HG03175 (cell line): ENCODE results near the gene CMTM3.
"Not testable (repeated sequence)": the region's sequence is repeated elsewhere in the genome, so short reads cannot be mapped to it uniquely, and the experiment has no call there.

Experiments
- ATAC-seq: cut with Tn5 transposase; IDR thresholded peaks from one replicate; pipeline ENCODE4 v1.9.1; 2021; ENCODE audit warnings: mild to moderate bottlenecking, moderate library complexity; ENCODE audit not compliant: unreplicated experiment

CMTM3 gene

DNA sequence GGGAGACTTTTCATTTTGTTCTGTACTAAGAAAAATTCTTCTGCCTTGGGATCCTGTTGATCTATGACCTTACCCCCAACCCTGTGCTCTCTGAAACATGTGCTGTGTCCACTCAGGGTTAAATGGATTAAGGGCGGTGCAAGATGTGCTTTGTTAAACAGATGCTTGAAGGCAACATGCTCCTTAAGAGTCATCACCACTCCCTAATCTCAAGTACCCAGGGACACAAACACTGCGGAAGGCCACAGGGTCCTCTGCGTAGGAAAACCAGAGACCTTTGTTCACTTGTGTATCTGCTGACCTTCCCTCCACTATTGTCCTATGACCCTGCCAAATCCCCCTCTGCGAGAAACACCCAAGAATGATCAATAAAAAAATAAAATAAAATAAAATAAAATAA is 27.1 kb downstream of the CMTM3 start:
- not testable (repeated sequence) for ATAC-seq

DNA sequence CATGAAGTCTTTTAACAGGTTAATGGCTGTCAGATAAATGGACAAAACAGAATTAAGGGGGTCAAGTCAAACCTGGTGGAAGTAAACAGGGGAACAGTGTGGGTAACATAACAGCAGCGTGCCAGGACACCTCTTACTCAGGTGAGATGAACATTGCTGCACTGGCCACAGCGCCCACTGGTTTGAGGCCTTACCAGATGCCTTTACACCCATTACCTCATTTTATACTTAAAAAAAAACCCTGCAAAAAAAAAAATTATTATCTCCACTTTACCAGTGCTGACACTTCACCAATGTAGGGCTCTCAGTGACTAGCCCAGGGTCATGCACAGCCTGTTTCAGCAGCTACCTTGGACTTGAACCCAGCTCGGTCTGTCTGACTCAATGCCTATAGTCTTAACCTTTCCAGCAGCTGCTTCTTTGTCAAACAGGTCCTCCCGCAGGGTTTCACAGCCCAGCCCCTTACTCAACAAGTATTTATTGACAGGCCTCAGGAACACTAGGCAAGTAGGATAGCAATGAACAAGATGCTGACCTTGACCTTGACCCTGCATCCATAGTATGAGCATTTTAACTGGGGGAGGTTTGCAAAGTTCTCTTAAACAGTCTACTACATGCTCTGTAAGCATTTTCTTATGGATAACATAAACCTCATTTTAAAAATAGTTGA is 30.2 kb downstream of the CMTM3 start:
- ATAC-seq: no peak

DNA sequence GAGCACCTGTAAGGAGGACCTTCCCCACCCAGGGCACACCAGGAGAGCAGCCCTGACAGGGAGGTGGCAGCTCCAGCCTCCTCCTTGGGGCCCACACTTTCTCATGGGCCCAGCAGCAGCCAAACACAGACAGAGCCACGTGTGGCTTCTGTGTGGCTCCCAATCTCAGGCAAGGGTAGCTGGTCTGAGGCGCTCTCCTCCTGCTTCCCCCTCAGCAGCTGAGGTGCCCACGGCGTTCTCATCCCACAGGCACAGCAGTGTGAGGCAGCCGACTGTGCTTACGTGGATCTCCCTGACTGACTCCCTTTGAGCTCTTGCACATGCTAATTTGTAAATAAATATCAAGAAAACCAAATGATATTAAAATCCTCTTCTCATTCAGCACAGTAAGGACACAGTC is 30.9 kb downstream of the CMTM3 start:
- no peak for ATAC-seq

DNA sequence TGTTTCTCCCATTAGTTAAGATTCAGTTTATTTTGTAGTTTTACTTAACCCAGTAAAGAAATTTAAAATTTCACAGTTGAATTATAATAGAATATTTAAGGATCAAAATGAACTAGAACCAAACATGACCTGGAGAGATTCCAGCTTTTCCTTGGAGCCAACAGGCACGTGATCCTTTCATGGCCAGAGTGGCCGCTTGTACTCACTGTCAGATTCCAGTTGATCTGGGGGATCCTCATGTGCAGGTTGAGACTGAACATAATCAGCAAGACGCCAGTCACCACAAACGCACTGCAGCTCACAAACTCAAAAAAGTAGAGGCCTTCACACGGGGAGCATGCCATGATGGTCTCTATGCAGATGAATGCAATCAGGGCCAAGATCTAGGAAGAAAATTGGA is 31.7 kb downstream of the CMTM3 start:
- no peak for ATAC-seq

DNA sequence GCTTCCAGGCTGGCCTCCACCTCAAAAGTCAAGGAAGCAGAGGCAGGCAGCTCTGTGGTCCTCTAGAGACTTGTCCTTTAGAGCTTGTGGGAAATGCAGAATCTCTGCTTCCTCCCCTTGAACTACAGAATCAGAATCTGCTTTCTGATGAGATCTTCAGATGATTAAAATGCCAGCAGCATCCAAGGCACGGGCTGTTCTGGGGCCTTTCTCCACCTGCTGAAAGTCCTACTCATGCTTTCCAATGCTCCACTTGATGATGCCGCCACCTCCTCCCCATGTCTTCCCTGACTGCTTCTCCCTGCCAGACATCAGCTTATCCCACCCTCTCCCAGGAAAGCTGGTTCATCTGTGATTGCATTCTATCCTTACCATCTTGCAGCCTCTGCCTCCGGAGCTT is 33.3 kb downstream of the CMTM3 start:
- ATAC-seq: no peak

DNA sequence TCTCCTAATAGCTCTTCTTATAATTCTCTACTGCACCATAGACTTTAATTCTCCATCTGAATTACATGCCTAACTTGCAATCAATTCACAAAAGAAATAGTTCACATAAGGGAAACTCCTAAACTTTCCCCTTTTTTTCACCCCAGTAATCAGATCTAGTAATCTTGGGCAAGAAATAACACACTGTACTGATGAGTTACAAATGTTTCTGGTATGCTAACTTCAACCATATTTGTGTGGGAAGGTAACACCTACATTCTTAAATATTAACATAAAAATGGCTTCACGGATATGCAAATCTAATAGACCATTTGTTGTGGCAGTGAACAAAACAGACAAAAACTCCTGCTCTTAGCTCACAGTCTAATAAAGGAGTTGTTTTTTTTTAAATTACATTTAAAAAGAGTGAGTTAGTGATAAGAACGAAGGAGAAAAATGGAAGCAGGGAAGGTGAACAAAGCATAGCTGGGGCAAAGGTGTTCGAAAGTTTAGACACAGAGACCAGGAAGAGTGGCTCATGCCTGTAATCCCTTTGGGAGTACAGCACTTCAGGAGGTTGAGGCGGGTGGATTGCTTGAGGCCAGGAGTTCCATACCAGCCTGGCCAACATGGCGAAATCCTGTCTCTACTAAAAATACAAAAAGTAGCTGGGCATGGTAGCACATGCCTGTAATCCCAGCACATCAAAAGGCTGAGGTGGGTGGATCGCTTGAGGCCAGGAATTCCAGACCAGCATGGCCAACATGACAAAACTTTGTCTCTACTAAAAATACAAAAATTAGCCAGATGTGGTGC is 34.8 kb downstream of the CMTM3 start:
- ATAC-seq: no peak

DNA sequence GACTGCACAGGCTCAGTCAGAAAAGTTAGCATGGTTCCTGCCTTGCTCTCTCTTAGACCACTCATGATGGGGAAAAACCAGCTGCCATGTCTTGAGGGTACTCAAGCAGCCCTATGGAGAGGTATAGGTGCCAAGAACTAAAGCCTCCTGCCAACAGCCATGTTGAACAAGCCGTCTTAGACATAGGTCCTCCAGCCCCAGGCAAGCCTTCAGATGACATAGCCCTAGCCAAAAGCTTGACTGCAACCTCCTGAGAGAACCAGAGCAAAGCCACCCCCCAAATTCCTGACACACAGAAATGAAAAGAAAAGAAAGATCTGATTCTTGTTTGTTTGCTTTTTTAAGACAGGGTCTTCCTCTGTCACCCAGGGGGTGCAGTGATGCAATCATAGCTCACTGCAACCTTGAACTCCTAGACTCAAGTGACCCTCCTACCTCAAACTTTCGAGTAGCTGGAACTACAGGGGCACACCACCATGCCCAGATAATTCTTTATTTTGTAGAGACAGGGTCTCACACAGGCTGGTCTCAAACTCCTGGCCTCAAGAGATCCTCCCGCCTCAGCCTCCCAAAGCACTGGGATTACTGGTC is 36.3 kb downstream of the CMTM3 start:
- ATAC-seq: no peak

DNA sequence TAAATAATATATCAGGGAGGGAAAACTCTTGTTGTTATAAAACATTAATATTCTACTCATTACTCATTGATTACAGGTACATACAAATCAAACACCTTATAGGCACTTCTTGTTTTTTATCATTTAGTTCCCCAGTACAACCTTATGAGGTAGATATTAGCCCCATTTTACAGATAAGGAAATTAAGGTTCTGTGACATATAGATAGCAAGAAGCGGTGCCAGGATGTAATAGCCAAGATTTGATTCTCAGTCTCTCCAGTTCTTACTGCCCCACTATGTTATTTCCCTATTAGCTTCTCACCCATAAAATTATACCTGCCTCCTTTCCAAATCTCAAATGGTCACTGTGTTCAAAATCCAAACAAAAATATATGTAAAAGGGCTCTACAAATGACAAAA is 36.9 kb downstream of the CMTM3 start:
- no peak for ATAC-seq

DNA sequence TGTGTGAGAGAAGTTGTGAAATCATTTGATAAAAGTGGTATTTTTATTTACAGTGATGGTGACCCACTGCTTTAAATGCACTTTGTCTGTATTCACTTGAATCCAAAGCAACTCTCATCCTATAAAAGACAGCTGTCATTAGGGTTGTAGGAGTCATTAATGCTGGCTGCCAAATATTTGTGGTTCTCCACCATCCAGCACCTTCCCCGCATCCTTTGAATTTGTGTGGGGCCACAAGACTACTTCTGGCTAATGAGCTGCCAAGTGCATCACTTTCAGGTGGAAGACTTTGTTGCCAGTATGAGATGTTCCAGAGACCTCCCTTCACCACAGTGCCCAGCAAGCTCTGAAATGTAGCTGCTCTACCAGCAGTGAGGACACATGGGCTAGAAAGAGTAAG is 43.4 kb downstream of the CMTM3 start:
- no peak for ATAC-seq

DNA sequence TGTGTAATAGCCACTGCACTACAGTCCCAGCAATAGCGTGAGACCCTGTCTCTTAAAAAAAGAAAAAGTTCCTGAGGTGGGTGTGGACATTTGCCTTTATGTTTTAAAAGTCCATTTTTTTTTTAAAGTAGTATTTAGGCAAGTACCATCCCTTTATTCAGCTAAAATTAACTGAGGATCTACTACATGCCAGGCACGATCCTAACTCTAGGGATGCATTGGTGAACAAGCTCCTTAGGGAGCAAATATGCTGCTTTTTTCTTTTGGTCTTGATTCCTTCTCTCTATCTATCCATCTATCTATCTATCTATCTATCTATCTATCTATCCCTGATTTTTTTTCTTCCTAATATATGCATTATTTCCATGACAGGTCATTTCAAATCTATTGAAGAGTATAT is 44.7 kb downstream of the CMTM3 start:
- no peak for ATAC-seq

DNA sequence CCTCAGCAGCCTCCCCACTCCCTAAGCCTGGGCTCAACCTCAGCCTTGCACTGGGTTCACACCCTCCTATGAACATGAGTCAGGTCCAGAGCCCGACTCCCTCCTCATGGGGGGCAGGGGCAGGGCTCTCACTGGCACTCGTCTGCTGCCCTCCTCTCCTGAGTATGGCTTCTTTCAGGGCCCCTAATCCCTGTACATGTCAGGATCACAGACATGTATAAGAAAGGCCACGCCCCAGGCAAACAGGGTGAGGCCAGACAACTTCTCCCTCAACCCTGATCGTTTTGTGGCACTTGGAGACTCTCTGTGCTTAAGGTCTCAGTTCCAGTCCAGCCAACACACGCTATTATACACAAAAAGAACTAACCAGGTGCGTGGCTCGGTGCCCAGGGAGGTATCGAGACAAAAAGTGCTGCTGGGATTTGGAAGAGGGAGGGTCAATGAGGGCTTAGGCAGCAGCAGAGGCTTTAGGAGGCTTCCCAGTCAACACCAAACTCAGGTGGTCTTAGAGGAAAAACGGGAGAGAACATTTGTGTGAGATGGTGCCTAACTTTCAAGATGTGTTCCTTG is 45.2 kb downstream of the CMTM3 start:
- no peak for ATAC-seq

DNA sequence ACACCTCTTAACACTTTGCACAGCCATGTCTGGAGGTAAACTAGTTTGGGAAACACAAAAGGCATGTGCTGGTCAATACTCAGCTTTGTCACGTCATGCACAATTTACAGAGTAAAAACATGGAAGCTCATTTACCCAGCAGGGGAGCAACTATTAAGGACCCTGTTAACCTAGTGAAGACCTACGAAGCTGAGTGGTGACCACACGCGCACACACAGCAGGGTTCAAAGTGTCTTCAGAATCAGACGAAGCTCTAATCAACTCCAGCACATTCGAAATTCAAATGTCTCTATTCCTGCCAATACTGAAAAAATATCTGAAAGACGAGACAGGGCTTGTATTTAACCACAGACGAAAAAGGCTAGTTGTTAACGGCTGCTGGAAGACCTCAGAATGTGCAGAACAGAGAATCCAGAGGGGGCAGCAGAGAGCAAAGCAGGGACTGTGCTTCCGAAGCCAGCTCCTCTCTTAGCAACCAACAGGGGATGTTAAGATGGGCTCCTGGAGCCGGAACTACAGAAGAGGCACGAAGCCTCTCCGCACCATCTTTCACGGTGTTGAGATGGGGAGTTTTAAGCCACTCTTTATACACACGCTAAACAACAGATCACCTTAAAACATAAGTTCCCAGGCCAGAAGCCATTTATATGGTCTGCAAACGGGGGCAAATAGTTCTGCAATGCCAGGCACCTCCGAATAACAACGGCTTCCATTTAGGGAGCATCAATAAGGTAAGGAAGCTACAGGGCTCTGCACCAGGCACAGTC is 46.4 kb downstream of the CMTM3 start:
- ATAC-seq: peak; percentile 90

DNA sequence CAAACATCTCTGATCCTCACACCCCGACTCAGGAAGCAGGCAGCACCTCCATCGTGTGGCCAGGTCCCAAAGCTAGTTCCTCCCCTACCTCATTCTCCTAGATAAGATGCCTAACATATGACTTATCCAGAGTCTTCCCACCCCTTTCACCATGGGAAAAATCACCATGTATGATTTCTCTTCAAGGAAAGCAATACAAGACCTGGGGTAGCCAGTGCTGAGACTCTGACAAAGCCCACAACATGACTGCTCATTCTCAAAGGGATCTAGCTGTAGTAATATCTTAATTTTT is 46.9 kb downstream of the CMTM3 start:
- no peak for ATAC-seq

DNA sequence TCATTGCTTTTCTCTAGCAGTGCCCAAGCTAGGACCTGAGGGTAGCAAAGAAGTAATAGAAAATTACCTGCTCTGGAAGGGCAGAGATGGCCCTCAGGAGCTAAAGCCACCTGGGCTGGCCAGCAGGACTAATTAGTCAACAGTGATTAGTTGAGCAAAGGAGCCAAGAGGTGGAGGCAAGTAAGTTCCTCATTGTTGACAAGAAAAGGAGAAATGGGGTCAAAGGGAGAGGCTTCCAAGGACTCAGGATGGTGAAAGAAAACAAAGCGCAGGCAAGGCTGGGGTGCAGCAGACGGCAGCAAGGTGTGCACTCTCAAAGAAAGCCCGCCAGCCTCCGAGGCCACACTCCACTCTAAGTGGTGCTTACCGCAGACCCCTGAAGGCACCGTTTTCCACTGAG is 47.5 kb downstream of the CMTM3 start:
- ATAC-seq: no peak

DNA sequence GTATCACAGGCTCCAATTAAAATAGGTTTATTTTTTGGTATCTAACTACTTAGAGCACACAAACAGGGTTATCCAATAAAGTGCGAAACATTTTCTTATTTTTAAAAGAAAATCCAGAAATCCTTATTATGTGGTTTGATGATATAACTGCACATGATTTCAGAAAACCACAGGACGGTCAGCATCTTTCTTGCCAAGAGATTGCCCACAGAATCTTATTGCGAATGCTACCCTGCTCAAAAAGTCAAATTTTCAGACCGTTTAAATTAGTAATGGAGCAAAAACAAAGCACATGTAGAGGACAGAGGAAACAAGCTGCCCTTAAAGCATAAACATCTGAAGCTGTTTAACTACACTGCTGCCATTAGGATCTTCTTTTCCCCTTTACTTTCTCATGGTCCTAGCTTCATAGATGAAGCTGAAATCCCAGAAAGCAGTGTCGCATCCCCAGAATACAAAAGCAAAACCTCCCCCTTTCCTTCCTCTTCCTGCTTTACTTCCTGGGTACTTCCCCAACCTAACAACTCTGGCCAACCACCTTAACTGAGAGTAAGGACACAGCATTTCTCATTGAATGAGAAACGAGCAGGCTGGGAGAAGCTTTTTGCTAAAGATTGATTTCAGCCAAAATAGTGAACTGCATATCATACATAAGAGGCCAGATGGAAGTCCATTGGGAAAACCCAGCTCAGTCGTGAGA is 48.3 kb downstream of the CMTM3 start:
- no peak for ATAC-seq

DNA sequence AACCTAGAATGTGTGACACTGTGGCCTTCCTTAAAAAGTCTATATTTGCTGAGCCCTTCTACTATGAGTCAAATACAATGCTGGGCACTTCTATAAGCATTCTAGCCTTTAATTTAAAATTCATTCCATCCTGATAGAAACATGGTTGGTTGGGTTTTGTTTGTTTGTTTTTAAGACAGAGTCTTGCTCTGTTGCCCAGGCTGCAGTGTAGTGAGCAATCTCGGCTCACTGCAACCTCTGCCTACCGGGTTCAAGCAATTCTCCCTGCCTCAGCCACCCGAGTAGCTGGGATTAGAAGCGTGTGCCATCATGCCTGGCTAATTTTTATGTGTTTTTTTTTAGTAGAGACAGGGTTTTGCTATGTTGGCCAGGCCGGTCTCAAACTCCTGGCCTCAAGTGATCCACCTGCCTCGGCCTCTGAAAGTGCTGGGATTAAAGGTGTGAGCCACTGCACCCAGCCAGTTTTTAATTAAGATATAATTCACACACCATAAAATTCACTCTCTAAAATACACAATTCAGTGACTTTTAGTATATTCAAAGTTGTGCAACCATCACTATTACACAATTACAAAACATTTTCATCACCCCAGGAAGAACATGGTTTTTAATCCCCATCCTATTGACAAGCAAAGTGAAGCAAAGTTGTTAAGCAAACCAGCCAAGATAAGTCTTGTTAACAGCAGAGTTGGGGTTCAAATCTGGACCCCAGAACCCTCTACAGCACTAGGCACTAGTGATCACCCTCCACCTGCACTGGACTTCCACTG is 49.3 kb downstream of the CMTM3 start:
- ATAC-seq: no peak

DNA sequence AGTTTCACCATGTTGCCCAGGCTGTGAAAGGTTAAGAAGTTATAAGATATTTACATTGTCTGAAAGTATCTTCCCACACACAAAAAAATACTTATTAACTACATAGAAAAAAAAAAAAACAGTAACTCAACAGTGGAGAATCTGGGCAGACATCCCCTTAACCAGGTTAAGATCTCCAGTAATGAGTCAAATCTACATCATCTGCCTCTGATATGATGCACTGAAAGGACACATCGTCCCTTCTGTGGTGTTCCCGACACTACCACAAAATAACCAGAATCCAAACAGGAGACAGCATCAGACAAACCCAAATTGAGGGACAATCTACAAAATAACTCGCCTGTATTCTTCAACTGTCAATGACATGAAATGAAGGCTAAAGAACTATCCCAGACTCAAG is 52.0 kb downstream of the CMTM3 start:
- ATAC-seq: no peak

DNA sequence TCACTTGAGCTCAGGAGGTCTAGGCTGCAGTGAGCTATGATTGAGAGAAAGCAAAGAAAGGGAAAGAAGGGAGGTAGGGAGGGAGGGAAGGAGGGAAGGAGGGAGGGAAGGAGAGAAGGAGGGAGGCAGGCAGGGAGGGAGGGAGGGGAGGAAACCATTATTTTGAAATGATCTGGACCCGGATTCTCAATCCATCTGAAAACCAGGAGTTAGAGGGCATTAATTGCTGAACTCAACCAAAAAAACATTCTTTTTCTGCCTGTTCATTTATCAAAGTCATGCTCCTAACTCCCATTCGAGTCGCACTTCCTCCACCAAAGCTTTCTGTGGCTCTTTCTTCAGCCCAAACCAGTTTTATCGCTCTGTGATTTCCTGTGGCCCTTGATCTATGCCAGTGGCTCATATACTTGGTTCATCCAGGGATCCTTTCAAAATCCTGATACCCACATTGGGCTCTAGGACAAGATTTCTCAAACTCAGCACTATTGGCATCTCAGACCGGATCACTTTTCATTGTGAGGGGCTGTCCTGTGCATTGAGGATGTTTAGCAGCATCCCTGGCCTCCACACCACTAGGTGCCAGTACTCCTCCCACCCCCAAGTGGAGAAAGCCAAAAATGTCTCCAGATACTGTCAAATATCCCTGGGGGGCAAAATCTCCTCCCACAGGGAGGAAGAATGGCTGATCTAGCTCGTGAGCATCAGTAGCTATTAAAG is 53.8 kb downstream of the CMTM3 start:
- no peak for ATAC-seq

DNA sequence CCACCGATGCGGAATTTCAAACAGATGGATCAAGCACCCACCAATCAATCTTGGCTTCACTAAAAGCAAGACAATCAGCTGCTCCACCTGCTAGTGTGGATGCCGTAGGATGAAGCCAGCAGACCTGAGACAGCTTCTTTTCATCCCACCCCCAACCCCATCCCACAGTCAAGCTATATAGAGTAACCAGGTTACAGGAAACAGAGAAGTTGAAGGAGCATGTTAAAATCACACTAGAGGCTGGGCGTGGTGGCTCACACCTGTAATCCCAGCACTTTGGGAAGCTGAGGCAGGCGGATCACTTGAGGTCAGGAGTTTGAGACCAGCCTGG is 54.3 kb downstream of the CMTM3 start:
- ATAC-seq: no peak
